Measurements from ENCODE around the gene ITPK1. TPM values are rescaled to one million over a fixed set of nuclear protein-coding genes. Genes with fewer than 3 reads are reported as not detected.

Gene ITPK1
- total RNA-seq, 4 donors from 2014 or later, result 43.9 to 56.1 (median 44.5) TPM

DNA sequence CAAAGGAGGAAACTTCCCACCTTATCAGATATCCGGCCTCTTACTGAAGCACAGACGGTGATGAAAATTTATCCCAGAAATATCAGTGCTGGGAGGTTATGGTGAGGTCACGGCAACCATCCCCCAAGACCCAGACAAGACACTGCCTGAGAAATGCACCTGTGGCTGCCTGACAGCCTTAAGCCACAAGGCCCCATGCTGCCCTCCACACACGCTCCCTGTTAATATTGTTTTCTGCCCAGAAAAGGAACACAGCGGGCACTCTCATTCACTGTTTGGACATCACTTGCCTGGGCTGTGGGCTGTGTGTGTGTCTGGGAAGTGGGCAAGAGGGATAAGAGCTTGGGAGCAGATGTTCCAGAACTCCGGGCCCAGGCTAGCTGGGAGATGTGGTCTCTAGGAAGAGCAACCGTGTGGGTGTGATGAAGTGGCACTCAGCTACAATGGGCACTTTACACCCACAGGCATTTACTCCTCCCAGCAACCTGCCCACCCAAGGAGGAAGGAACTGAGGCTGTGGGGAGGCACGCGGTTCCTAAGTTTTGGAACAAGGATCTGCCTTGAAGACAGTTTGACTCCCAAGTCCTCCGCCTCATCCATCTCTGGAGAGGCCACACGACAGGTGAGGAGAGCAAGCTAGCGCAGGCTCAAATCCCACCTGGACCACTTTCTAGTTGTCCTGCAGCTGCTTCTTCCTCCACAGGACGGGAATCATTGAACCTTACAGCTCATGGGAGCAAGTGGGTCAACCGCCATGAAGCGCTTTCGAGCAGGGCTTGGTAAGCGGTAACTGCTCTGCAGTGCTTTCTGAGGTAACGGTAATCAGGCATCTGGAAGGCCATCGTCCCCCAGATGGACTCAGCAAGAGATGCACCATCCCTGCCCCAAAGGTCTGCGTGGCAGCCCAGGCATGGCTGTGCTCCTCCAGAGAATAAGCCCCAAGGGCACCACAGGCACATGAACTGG lies 101.4 kb downstream of the ITPK1 start:
- intact Hi-C loops (cut with DNase I), result no loop called here
- H3K27me3 ChIP-seq, result no peaks in the 10 kb centered on the region
- H3K36me3 ChIP-seq, result no peaks in the 10 kb centered on the region
- no peaks in the 10 kb centered on the region for H3K9me3 ChIP-seq
- WGBS, 2 donors, result 93 to 95% methylated on average over 19 to 20 of the region's 20 CpGs
- H3K27ac ChIP-seq, result no peak overlapping the region
- no peak for DNase-seq
- no peak overlapping the region for H3K4me3 ChIP-seq (replicated peaks in 1 of 3)
- H3K4me1 ChIP-seq, result peaks cover 38 to 88% of the 10 kb centered on the region in 2 donors
- TF ChIP-seq, protein P1, sequence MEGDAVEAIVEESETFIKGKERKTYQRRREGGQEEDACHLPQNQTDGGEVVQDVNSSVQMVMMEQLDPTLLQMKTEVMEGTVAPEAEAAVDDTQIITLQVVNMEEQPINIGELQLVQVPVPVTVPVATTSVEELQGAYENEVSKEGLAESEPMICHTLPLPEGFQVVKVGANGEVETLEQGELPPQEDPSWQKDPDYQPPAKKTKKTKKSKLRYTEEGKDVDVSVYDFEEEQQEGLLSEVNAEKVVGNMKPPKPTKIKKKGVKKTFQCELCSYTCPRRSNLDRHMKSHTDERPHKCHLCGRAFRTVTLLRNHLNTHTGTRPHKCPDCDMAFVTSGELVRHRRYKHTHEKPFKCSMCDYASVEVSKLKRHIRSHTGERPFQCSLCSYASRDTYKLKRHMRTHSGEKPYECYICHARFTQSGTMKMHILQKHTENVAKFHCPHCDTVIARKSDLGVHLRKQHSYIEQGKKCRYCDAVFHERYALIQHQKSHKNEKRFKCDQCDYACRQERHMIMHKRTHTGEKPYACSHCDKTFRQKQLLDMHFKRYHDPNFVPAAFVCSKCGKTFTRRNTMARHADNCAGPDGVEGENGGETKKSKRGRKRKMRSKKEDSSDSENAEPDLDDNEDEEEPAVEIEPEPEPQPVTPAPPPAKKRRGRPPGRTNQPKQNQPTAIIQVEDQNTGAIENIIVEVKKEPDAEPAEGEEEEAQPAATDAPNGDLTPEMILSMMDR (IDR thresholded peaks at IDR 0.05), result no peak
- TF ChIP-seq POLR2A (IDR thresholded peaks at IDR 0.05), result no peak

DNA sequence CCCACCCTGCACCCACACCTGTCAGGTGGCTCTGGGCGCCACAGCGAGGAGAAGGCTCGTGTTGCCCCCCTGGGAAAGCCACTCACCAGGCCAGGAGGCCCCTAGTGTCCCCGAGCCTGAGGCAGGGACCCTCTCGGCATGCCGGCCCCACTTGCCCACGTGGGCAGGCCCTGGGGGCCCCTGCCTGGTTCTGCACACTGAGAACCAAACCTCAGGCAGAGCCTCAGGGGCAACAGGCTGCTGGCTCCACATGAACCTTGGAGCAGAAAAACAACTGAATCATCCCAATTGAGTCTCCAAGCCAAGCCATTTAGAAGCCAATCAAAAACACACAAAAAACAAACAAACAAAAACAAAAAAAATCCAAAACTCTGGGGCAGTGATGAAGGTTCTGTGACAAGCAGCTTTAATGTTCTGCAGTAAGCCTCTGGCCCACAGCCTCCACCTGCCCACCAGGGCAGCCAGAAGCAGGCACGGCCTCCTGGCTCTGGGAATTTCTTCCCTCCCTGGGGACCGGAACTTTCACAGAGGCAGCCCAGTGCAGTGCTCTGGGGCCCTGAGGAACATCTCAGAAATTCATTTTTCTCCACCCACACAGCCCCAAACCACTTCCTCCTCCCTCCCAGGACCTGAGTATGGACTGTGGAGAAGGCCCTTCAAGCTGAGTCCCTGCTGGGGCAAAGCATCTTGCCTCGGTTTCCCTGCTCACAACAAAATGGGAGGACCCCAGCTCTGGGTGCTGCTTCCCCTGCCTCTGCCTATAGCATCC lies 102.6 kb downstream of the ITPK1 start:
- intact Hi-C loops (cut with DNase I), result no loop called here
- Histone ChIP-seq H3K27ac (no peak overlapping the region), H3K9me3 (no peaks in the 10 kb centered on the region), H3K36me3 (no peaks in the 10 kb centered on the region), H3K4me3 (replicated peaks in 1 of 3) (no peak overlapping the region), H3K27me3 (no peaks in the 10 kb centered on the region), H3K4me1 (peaks cover 38 to 98% of the 10 kb centered on the region in 2 donors)
- no peak for DNase-seq
- TF ChIP-seq POLR2A (IDR thresholded peaks at IDR 0.05), result no peak
- TF ChIP-seq, protein P1 (IDR thresholded peaks at IDR 0.05), result no peak
- WGBS, 2 donors, result 67 to 83% methylated on average over 10 of the region's 10 CpGs

DNA sequence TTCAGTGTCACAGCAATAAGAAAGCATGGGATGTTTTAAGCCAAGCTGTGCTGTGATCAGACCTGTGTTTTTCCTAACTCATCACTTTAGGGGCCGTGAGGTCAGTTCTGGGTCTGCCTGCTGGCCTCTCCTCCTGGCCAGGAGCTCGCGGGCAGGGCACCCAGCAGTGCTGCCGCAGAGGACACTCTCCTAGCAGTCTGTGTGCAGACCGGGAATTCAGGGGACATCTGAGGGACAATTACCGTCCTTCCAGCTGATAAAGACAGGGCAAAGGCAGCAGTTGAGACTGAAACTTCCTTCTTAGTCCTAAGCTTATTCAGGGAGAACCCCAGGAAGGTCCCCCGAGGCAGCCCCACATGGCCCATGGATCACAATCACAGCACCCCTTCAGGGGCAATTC lies 103.2 kb downstream of the ITPK1 start:
- DNase-seq, result no peak
- WGBS, 2 donors, result 93 to 96% methylated on average over 7 of the region's 7 CpGs
- intact Hi-C loops (cut with DNase I), result no loop called here
- no peaks in the 10 kb centered on the region for H3K36me3 ChIP-seq
- H3K4me3 ChIP-seq (replicated peaks in 1 of 3), result no peak overlapping the region
- H3K27ac ChIP-seq, result no peak overlapping the region
- peaks cover 38 to 98% of the 10 kb centered on the region in 2 donors for H3K4me1 ChIP-seq
- no peak for TF ChIP-seq POLR2A (IDR thresholded peaks at IDR 0.05)
- TF ChIP-seq, protein P1 (IDR thresholded peaks at IDR 0.05), result no peak
- H3K27me3 ChIP-seq, result no peaks in the 10 kb centered on the region
- H3K9me3 ChIP-seq, result no peaks in the 10 kb centered on the region

DNA sequence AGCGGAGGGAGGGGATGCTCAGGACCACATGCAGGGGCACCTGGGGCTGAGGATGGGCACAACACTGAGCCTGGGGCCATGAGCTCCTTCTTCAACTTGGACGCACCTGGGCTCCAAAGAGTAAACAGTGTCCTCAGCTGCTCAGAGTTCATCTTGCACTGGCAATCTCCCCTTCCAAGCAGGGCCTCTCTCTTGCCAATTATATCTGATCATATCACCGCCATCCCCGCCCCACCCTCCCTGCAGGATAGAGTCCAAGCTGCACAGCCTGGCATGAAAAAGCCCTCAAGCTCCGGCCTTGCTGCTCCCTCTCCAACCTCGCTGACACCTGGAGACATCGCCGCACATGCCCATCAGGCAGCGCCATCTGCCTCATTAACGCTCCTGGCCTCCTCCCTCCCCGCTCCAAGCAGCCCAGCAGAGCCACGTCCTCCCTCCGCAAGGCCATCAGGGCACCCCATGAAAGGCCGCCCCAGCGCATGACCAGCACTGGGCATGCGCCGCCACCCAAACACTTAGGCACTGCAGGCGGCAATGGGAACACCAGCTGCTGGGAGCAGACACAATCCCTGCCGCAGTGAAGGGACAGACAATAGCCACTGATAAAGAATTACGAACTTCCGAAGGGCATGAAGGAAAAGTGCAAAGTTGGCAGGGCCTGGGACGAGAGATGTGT lies 103.9 kb downstream of the ITPK1 start:
- Histone ChIP-seq H3K4me3 (replicated peaks in 1 of 3) (no peak overlapping the region), H3K36me3 (no peaks in the 10 kb centered on the region), H3K4me1 (peaks cover 39 to 98% of the 10 kb centered on the region in 2 donors), H3K9me3 (no peaks in the 10 kb centered on the region), H3K27me3 (no peaks in the 10 kb centered on the region), H3K27ac (no peak overlapping the region)
- TF ChIP-seq, protein P1 (IDR thresholded peaks at IDR 0.05), result no peak
- TF ChIP-seq POLR2A (IDR thresholded peaks at IDR 0.05), result no peak
- 93 to 98% methylated on average over 21 to 22 of the region's 22 CpGs for WGBS, 2 donors
- DNase-seq, result no peak
- intact Hi-C loops (cut with DNase I), result no loop called here

Data from thyroid gland (tissue), 4 donors.